CD8-positive, alpha-beta memory T cell (primary cell): ENCODE measurements around the gene LRP11. TPM values are rescaled to one million over a fixed set of nuclear protein-coding genes. Genes with fewer than 3 reads are reported as not detected.
A peak's percentile ranks its signal among the peaks of the same experiment; 100 is the strongest.
"Not testable (repeated sequence)": the region's sequence is repeated elsewhere in the genome, so short reads cannot be mapped to it uniquely, and the experiment has no call there.

ENCODE experiments used
- CTCF ChIA-PET: fragments of 350-600 bp; sonication (Branson Sonifier 250); formaldehyde crosslinking; loops from one replicate; lab custom pipeline; 2021; ENCODE audit warnings: antibody characterized with exemption; lab: Charles Lee
- POLR2A ChIA-PET: fragments of 350-600 bp; sonication (Branson Sonifier 250); formaldehyde crosslinking; loops from one replicate; lab custom pipeline; 2021; ENCODE audit warnings: antibody characterized with exemption; lab: Charles Lee
- DNase-seq, 5 donors: peaks; one replicate each; pipeline versions ENCODE4 v3.0.0 to v3.0.0-alpha.2; 2020 to 2022; ENCODE audit warnings: mixed read lengths in 1 of 5
- H3K27ac ChIP-seq: one replicate; pipeline ENCODE4 v1.7.0; 2013; ENCODE audit warnings: low read depth, mild to moderate bottlenecking, low read length, moderate library complexity
- H3K27me3 ChIP-seq: 2 replicates; pipeline ENCODE4 v1.7.0; 2013; ENCODE audit warnings: low read length, mild to moderate bottlenecking; ENCODE audit not compliant: insufficient read depth, poor library complexity, severe bottlenecking
- H3K36me3 ChIP-seq: 2 replicates; pipeline ENCODE4 v1.7.0; 2013; ENCODE audit warnings: mild to moderate bottlenecking, low read length, moderate library complexity; ENCODE audit not compliant: insufficient read depth
- H3K4me1 ChIP-seq: 2 replicates; pipeline ENCODE4 v1.7.0; 2013; ENCODE audit warnings: mild to moderate bottlenecking, low read length, moderate library complexity; ENCODE audit not compliant: insufficient read depth
- H3K4me3 ChIP-seq: 2 replicates; pipeline ENCODE4 v1.7.0; 2013; ENCODE audit warnings: mild to moderate bottlenecking, low read length
- H3K9me3 ChIP-seq: 2 replicates; pipeline ENCODE4 v1.7.0; 2013; ENCODE audit warnings: mild to moderate bottlenecking, low read length
- H3K27ac Mint-ChIP-seq, 8 donors: one replicate each; pipeline ENCODE4 v1.8.0; 2020 to 2021; ENCODE audit warnings: mixed read lengths in 8 of 8, mild to moderate bottlenecking in 6 of 8, inconsistent platforms in 3 of 8, moderate library complexity in 3 of 8
- H3K27me3 Mint-ChIP-seq, 2 donors: one replicate each; pipeline ENCODE4 v1.8.0; 2020 to 2021; ENCODE audit warnings: mixed read lengths in 2 of 2, mild to moderate bottlenecking in 1 of 2, moderate library complexity in 1 of 2
- H3K36me3 Mint-ChIP-seq, 3 donors: one replicate each; pipeline ENCODE4 v1.8.0; 2020 to 2021; ENCODE audit warnings: mixed read lengths in 3 of 3, inconsistent platforms in 1 of 3, mild to moderate bottlenecking in 1 of 3
- H3K4me1 Mint-ChIP-seq, 3 donors: one replicate each; pipeline ENCODE4 v1.8.0; 2020 to 2021; ENCODE audit warnings: mixed read lengths in 3 of 3, inconsistent platforms in 1 of 3, mild to moderate bottlenecking in 1 of 3
- H3K4me3 Mint-ChIP-seq, 7 donors: one replicate each; pipeline ENCODE4 v1.8.0; 2020 to 2021; ENCODE audit warnings: mixed read lengths in 7 of 7, mild to moderate bottlenecking in 6 of 7, moderate library complexity in 4 of 7, inconsistent platforms in 2 of 7
- H3K9me3 Mint-ChIP-seq, 5 donors: one replicate each; pipeline ENCODE4 v1.8.0; 2020 to 2022; ENCODE audit warnings: mixed read lengths in 5 of 5, mild to moderate bottlenecking in 3 of 5, moderate library complexity in 2 of 5, inconsistent platforms in 1 of 5
- polyA plus RNA-seq: library from polyadenylated mRNA; unstranded; fragments of 300-500 nt; fragmentation: Illumina TruSeq; gene quantifications from one replicate; pipeline ENCODE4 v1.2.3, GENCODE V29; 2021
- total RNA-seq, 2 experiments: library from RNA; stranded (reverse); gene quantifications; one replicate each; pipeline ENCODE4 v1.2.3, GENCODE V29; 2021

LRP11 gene
- total and polyA plus RNA-seq, 3 experiments from 2014 or later, result 1.1 to 5.9 (median 5.5) TPM

- H3K4me1 Mint-ChIP-seq, result peaks cover 10 to 23% (median 11%) of the 10 kb centered on the region in 3 donors
- H3K27ac Mint-ChIP-seq, result peak overlapping the region in 2 of 8 donors; percentile 18 to 21
- Histone ChIP-seq H3K4me1 (peaks cover 7% of the 10 kb centered on the region), H3K36me3 (no peaks in the 10 kb centered on the region), H3K9me3 (no peaks in the 10 kb centered on the region), H3K4me3 (no peak overlapping the region), H3K27ac (no peak overlapping the region), H3K27me3 (peaks cover 4% of the 10 kb centered on the region)
- CTCF ChIA-PET, result no interaction called here
- peaks cover 12 to 18% of the 10 kb centered on the region in 2 donors for H3K27me3 Mint-ChIP-seq
- H3K4me3 Mint-ChIP-seq, result peak overlapping the region in 2 of 7 donors; percentile 3 to 22
- no peaks in the 10 kb centered on the region for H3K36me3 Mint-ChIP-seq
- no peaks in the 10 kb centered on the region for H3K9me3 Mint-ChIP-seq
- DNase-seq, result peak in 3 of 5 donors; percentile 31 to 59 (median 46)
- POLR2A ChIA-PET, result no interaction called here
These were observed 31.7 kb upstream of the LRP11 start for GRCh38 chr6:149895833-149896271.

- Histone ChIP-seq H3K36me3 (no peaks in the 10 kb centered on the region), H3K27me3 (no peaks in the 10 kb centered on the region), H3K4me3 (no peak overlapping the region), H3K27ac (no peak overlapping the region), H3K4me1 (peaks cover 7% of the 10 kb centered on the region), H3K9me3 (no peaks in the 10 kb centered on the region)
- ChIA-PET POLR2A (no interaction called here), CTCF (no interaction called here)
- H3K4me1 Mint-ChIP-seq, result peaks cover 10 to 23% (median 11%) of the 10 kb centered on the region in 3 donors
- H3K9me3 Mint-ChIP-seq, result no peaks in the 10 kb centered on the region
- peaks cover 16 to 17% of the 10 kb centered on the region in 2 donors for H3K27me3 Mint-ChIP-seq
- no peak for DNase-seq
- no peak overlapping the region for H3K27ac Mint-ChIP-seq
- H3K4me3 Mint-ChIP-seq, result no peak overlapping the region
- no peaks in the 10 kb centered on the region for H3K36me3 Mint-ChIP-seq
These were observed 31.0 kb upstream of the LRP11 start for GRCh38 chr6:149895048-149895590.

GRCh38 chr6:149891864-149892263 is 27.7 kb upstream of the LRP11 start:
- H3K36me3 Mint-ChIP-seq, H3K9me3 Mint-ChIP-seq, H3K4me1 ChIP-seq, H3K4me3 Mint-ChIP-seq, POLR2A ChIA-PET, H3K36me3 ChIP-seq, H3K27me3 ChIP-seq, CTCF ChIA-PET, H3K27ac ChIP-seq, H3K4me3 ChIP-seq, DNase-seq, H3K9me3 ChIP-seq, H3K27ac Mint-ChIP-seq: not testable (repeated sequence)
- peaks cover 17 to 35% of the 10 kb centered on the region in 2 donors for H3K27me3 Mint-ChIP-seq
- peaks cover 7 to 14% (median 7%) of the 10 kb centered on the region in 3 donors for H3K4me1 Mint-ChIP-seq

- peaks cover 2 to 8% (median 5%) of the 10 kb centered on the region in 3 donors for H3K4me1 Mint-ChIP-seq
These were observed 27.1 kb upstream of the LRP11 start for GRCh38 chr6:149891259-149891658.

GRCh38 chr6:149890629-149891045 is 26.5 kb upstream of the LRP11 start:
- Mint-ChIP-seq H3K9me3 (no peaks in the 10 kb centered on the region), H3K27ac (no peak overlapping the region), H3K27me3 (peaks cover 17 to 31% of the 10 kb centered on the region in 2 donors), H3K4me3 (no peak overlapping the region), H3K36me3 (no peaks in the 10 kb centered on the region), H3K4me1 (peaks cover 0 to 2% (median 0%) of the 10 kb centered on the region in 3 donors)
- H3K9me3 ChIP-seq, result no peaks in the 10 kb centered on the region
- no peak overlapping the region for H3K27ac ChIP-seq
- peaks cover under 1% of the 10 kb centered on the region for H3K4me1 ChIP-seq
- no peaks in the 10 kb centered on the region for H3K27me3 ChIP-seq
- POLR2A ChIA-PET, result no interaction called here
- H3K4me3 ChIP-seq, result no peak overlapping the region
- no peak for DNase-seq
- CTCF ChIA-PET, result no interaction called here
- H3K36me3 ChIP-seq, result no peaks in the 10 kb centered on the region

More at GRCh38 chr6:149891259-149891658, 27.1 kb upstream of the LRP11 start:
- H3K36me3 ChIP-seq, result no peaks in the 10 kb centered on the region
- no peak overlapping the region for H3K27ac ChIP-seq
- no peaks in the 10 kb centered on the region for H3K9me3 Mint-ChIP-seq
- no peaks in the 10 kb centered on the region for H3K36me3 Mint-ChIP-seq
- no peaks in the 10 kb centered on the region for H3K9me3 ChIP-seq
- peaks cover 17 to 35% of the 10 kb centered on the region in 2 donors for H3K27me3 Mint-ChIP-seq
- ChIA-PET POLR2A (no interaction called here), CTCF (no interaction called here)
- no peak overlapping the region for H3K27ac Mint-ChIP-seq
- no peak for DNase-seq
- peaks cover 7% of the 10 kb centered on the region for H3K4me1 ChIP-seq
- no peak overlapping the region for H3K4me3 ChIP-seq
- H3K27me3 ChIP-seq, result no peaks in the 10 kb centered on the region
- no peak overlapping the region for H3K4me3 Mint-ChIP-seq

- no peak overlapping the region for H3K4me3 Mint-ChIP-seq
These were observed 25.2 kb upstream of the LRP11 start for GRCh38 chr6:149889326-149889725.

GRCh38 chr6:149888659-149889058 is 24.5 kb upstream of the LRP11 start:
- CTCF ChIA-PET, result no interaction called here
- H3K36me3 Mint-ChIP-seq, result no peaks in the 10 kb centered on the region

More at GRCh38 chr6:149889326-149889725, 25.2 kb upstream of the LRP11 start:
- no peaks in the 10 kb centered on the region for H3K27me3 ChIP-seq
- no peaks in the 10 kb centered on the region for H3K9me3 Mint-ChIP-seq
- no peak overlapping the region for H3K27ac Mint-ChIP-seq
- H3K36me3 Mint-ChIP-seq, result no peaks in the 10 kb centered on the region
- no peak for DNase-seq
- POLR2A ChIA-PET, result no interaction called here
- CTCF ChIA-PET, result no interaction called here
- H3K4me1 ChIP-seq, result no peaks in the 10 kb centered on the region
- H3K27ac ChIP-seq, result no peak overlapping the region
- peaks cover 21 to 35% of the 10 kb centered on the region in 2 donors for H3K27me3 Mint-ChIP-seq
- no peak overlapping the region for H3K4me3 ChIP-seq
- H3K9me3 ChIP-seq, result no peaks in the 10 kb centered on the region
- H3K36me3 ChIP-seq, result no peaks in the 10 kb centered on the region
- H3K4me1 Mint-ChIP-seq, result no peaks in the 10 kb centered on the region

GRCh38 chr6:149888093-149888492 is 23.9 kb upstream of the LRP11 start:
- H3K27me3 ChIP-seq, result no peaks in the 10 kb centered on the region
- no peaks in the 10 kb centered on the region for H3K36me3 Mint-ChIP-seq
- H3K27ac Mint-ChIP-seq, result no peak overlapping the region
- peaks cover 24 to 35% of the 10 kb centered on the region in 2 donors for H3K27me3 Mint-ChIP-seq
- no peaks in the 10 kb centered on the region for H3K36me3 ChIP-seq
- H3K4me1 ChIP-seq, result no peaks in the 10 kb centered on the region
- no peak overlapping the region for H3K27ac ChIP-seq
- DNase-seq, result no peak
- H3K9me3 ChIP-seq, result no peaks in the 10 kb centered on the region
- no peak overlapping the region for H3K4me3 ChIP-seq
- no peak overlapping the region for H3K4me3 Mint-ChIP-seq
- no peaks in the 10 kb centered on the region for H3K4me1 Mint-ChIP-seq
- CTCF ChIA-PET, result no interaction called here
- no peaks in the 10 kb centered on the region for H3K9me3 Mint-ChIP-seq
- POLR2A ChIA-PET, result no interaction called here

More at GRCh38 chr6:149888659-149889058, 24.5 kb upstream of the LRP11 start:
- no peak overlapping the region for H3K4me3 ChIP-seq
- Mint-ChIP-seq H3K4me3 (no peak overlapping the region), H3K9me3 (no peaks in the 10 kb centered on the region), H3K27ac (no peak overlapping the region), H3K4me1 (no peaks in the 10 kb centered on the region), H3K27me3 (peaks cover 24 to 38% of the 10 kb centered on the region in 2 donors)
- no peak overlapping the region for H3K27ac ChIP-seq
- POLR2A ChIA-PET, result no interaction called here
- no peaks in the 10 kb centered on the region for H3K9me3 ChIP-seq
- no peaks in the 10 kb centered on the region for H3K27me3 ChIP-seq
- no peaks in the 10 kb centered on the region for H3K4me1 ChIP-seq
- H3K36me3 ChIP-seq, result no peaks in the 10 kb centered on the region
- DNase-seq, result no peak
